Nephron (organoid): ENCODE measurements around the gene GPM6B.

Experiments
- H3K27ac Mint-ChIP-seq, 3 experiments: 2 replicates each; pipeline ENCODE4 v1.8.0; 2020; ENCODE audit warnings: mixed read lengths in 3 of 3, mild to moderate bottlenecking in 2 of 3, moderate library complexity in 1 of 3
- H3K27me3 Mint-ChIP-seq: 2 replicates; pipeline ENCODE4 v1.8.0; 2021; ENCODE audit warnings: low read depth, mild to moderate bottlenecking, moderate library complexity, mixed read lengths
- H3K36me3 Mint-ChIP-seq: 2 replicates; pipeline ENCODE4 v1.8.0; 2020; ENCODE audit warnings: low read depth, mixed read lengths
- H3K4me1 Mint-ChIP-seq: 2 replicates; pipeline ENCODE4 v1.8.0; 2020; ENCODE audit warnings: mixed read lengths
- H3K4me3 Mint-ChIP-seq, 3 experiments: 2 replicates each; pipeline ENCODE4 v1.8.0; 2020; ENCODE audit warnings: mild to moderate bottlenecking in 3 of 3, mixed read lengths in 3 of 3, moderate library complexity in 2 of 3
- H3K9me3 Mint-ChIP-seq: 2 replicates; pipeline ENCODE4 v1.8.0; 2020; ENCODE audit warnings: mixed read lengths
- TF ChIP-seq, protein P1 (sequence below), 3 experiments: fragments of 200-600 bp; sonication (generic); IDR thresholded peaks; one replicate each; pipeline ENCODE4 v1.5.0; 2021; ENCODE audit warnings: antibody characterized with exemption in 3 of 3; ENCODE audit not compliant: unreplicated experiment in 3 of 3

Gene GPM6B

DNA sequence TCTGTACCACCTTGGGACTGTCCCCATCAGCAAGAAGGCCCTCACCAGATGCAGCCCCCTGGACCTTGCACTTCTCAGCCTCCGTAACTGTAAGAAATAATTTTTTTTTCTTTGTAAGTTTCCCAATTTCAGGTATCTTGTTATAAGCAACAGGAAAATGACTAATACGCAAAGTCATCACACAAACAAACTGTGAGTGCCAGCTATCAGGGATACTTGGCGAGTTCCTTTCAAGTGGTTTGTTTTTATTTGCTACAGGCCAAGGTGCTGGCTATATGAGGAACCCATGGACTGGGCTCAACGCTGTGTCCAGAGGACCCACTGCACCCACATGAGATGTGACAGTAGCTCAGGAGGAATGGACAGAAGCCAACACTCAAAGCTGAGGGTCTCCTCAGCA is 11.5 kb upstream of the GPM6B start:
- no peaks in the 10 kb centered on the region for H3K27me3 Mint-ChIP-seq
- no peak overlapping the region for H3K27ac Mint-ChIP-seq
- no peak overlapping the region for H3K4me3 Mint-ChIP-seq
- H3K9me3 Mint-ChIP-seq = peaks cover 10% of the 10 kb centered on the region
- H3K36me3 Mint-ChIP-seq = no peaks in the 10 kb centered on the region
- H3K4me1 Mint-ChIP-seq = no peaks in the 10 kb centered on the region
- TF ChIP-seq, protein P1, sequence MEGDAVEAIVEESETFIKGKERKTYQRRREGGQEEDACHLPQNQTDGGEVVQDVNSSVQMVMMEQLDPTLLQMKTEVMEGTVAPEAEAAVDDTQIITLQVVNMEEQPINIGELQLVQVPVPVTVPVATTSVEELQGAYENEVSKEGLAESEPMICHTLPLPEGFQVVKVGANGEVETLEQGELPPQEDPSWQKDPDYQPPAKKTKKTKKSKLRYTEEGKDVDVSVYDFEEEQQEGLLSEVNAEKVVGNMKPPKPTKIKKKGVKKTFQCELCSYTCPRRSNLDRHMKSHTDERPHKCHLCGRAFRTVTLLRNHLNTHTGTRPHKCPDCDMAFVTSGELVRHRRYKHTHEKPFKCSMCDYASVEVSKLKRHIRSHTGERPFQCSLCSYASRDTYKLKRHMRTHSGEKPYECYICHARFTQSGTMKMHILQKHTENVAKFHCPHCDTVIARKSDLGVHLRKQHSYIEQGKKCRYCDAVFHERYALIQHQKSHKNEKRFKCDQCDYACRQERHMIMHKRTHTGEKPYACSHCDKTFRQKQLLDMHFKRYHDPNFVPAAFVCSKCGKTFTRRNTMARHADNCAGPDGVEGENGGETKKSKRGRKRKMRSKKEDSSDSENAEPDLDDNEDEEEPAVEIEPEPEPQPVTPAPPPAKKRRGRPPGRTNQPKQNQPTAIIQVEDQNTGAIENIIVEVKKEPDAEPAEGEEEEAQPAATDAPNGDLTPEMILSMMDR (IDR thresholded peaks at IDR 0.05; ENCODE audit: unreplicated experiment in 3 of 3) = no peak

GRCh38 chrX:13827298-13828090 is 10.6 kb upstream of the GPM6B start:
- Mint-ChIP-seq H3K36me3 (no peaks in the 10 kb centered on the region), H3K4me1 (no peaks in the 10 kb centered on the region), H3K27me3 (no peaks in the 10 kb centered on the region), H3K27ac (no peak overlapping the region), H3K4me3 (no peak overlapping the region), H3K9me3 (peaks cover 10% of the 10 kb centered on the region)
- TF ChIP-seq, protein P1 (IDR thresholded peaks at IDR 0.05; ENCODE audit: unreplicated experiment in 3 of 3) = no peak

DNA sequence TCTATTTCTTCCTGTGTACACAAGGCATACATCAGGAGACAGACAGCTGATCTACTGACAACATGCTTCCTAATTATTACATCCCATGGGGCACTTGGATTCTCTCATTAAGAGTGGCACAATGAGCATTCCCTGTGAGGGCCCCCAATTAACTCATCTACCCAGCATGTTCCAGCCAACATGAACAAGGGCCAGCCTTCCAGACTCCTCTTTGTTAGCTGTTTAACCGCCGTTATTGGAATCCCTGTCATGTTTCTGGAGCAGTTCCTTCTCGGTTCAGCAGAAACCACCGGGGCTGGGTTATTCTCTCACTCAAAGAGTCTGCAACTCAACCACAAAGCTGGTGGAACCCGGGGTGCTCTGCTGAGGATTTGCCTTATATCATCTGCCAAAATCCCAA is 9.9 kb upstream of the GPM6B start:
- Mint-ChIP-seq H3K36me3 (no peaks in the 10 kb centered on the region), H3K27me3 (no peaks in the 10 kb centered on the region), H3K4me1 (no peaks in the 10 kb centered on the region), H3K27ac (no peak overlapping the region), H3K9me3 (peaks cover 10% of the 10 kb centered on the region), H3K4me3 (no peak overlapping the region)
- TF ChIP-seq, protein P1 (IDR thresholded peaks at IDR 0.05; ENCODE audit: unreplicated experiment in 3 of 3) = no peak

DNA sequence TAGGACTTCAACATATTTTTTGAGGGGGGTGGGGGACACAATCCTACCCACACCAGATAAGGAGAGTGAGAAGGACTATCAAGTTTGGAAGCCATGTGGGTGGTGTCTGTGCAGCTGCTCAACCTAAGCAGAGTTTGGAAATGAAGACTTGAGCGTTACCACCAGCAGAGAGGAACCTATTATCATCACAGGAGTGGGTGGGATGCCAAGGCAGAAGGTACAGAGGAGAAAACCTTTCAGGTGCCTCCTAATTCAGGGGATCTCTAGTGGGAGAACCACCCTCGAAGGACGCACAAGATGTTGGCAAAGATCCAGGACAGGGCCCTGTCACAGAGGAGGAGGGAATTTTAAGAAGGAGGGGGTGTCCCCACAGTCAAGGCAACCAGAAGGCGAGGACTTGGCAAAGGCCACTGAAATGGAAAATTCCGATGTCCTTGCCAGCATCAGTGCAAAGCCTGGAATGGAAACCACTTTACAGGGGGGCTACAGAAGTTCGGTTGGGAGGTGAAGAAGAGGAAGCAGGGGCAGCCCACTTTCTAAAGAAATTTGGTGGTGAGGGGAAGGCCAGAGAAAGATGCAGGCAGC is 8.4 kb upstream of the GPM6B start:
- no peaks in the 10 kb centered on the region for H3K4me1 Mint-ChIP-seq
- H3K9me3 Mint-ChIP-seq = peaks cover 13% of the 10 kb centered on the region
- H3K27me3 Mint-ChIP-seq = no peaks in the 10 kb centered on the region
- H3K4me3 Mint-ChIP-seq = no peak overlapping the region
- TF ChIP-seq, protein P1 (IDR thresholded peaks at IDR 0.05; ENCODE audit: unreplicated experiment in 3 of 3) = no peak
- no peak overlapping the region for H3K27ac Mint-ChIP-seq
- no peaks in the 10 kb centered on the region for H3K36me3 Mint-ChIP-seq

DNA sequence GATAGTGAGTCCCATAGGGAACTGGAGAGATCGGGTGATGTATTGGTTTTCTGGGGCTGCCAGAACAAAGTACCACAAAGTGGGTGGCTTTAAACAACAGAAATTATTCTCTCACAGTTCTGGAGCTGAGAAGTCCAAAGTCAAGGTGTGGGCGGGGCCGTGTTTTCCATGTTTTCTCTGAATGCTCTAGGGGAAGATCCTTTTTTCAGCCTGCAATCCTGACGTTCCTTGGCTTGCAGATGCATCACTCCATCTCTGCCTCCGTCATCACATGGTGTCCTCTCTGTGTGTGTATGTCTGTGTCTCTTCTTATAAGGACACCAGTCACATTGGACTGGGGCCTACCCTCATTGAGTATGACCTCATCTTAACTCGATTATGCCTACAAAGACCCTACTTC is 7.9 kb upstream of the GPM6B start:
- peaks cover 13% of the 10 kb centered on the region for H3K9me3 Mint-ChIP-seq
- no peaks in the 10 kb centered on the region for H3K27me3 Mint-ChIP-seq
- H3K4me3 Mint-ChIP-seq = no peak overlapping the region
- H3K36me3 Mint-ChIP-seq = no peaks in the 10 kb centered on the region
- no peaks in the 10 kb centered on the region for H3K4me1 Mint-ChIP-seq
- TF ChIP-seq, protein P1 (IDR thresholded peaks at IDR 0.05; ENCODE audit: unreplicated experiment in 3 of 3) = no peak
- H3K27ac Mint-ChIP-seq = no peak overlapping the region

- peaks cover 3% of the 10 kb centered on the region for H3K27me3 Mint-ChIP-seq
- H3K27ac Mint-ChIP-seq = no peak overlapping the region
- TF ChIP-seq, protein P1 (IDR thresholded peaks at IDR 0.05; ENCODE audit: unreplicated experiment in 3 of 3) = no peak
- H3K4me1 Mint-ChIP-seq = no peaks in the 10 kb centered on the region
- H3K4me3 Mint-ChIP-seq = no peak overlapping the region
- peaks cover 15% of the 10 kb centered on the region for H3K9me3 Mint-ChIP-seq
- no peaks in the 10 kb centered on the region for H3K36me3 Mint-ChIP-seq
These were observed 4.8 kb upstream of the GPM6B start for GRCh38 chrX:13821738-13822137.
